NCI-H1694 (cell line): ENCODE measurements around the gene KANSL1L.

Experiments
- DNase-seq: peaks from one replicate; lab custom pipeline; 2025; lab: John Stamatoyannopoulos, UW

The KANSL1L gene

DNA sequence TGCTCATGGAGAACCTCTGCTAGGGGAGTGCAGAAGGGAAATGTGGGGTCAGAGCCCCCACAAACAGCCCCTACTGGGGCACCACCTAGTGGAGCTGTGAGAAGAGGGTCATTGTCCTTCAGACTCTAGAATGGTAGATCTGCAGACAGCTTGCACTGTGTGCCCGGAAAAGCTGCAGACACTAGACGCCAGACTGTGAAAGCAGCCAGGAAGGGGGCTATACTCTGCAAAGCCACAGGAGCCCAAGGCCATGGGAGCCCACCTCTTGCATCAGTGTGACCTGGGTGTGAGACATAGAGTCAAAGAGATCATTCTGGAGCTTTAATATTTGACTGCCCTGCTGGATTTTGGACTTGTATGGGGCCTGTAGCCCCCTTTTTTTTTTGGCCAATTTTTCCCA, 107.9 kb downstream of the KANSL1L start:
- DNase-seq: no peak

DNA sequence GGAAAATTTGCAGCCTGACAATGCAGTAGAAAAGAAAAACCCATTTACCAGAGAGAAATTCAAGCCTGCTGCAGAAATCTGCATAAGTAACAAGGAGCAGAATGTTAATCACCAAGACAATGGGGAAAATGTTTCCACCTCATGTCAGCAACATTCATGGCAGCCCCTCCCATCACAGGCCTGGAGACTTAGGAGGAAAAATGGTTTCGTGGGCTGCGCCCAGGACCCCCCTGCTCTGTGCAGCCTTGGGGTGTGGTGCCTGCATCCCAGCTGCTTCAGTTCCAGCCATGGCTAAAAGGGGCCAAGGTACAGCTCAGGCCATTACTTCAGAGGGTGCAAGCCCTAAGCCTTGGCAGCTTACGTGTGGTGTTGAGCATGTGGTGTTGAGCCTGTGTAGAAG, 115.4 kb downstream of the KANSL1L start:
- DNase-seq: no peak

DNA sequence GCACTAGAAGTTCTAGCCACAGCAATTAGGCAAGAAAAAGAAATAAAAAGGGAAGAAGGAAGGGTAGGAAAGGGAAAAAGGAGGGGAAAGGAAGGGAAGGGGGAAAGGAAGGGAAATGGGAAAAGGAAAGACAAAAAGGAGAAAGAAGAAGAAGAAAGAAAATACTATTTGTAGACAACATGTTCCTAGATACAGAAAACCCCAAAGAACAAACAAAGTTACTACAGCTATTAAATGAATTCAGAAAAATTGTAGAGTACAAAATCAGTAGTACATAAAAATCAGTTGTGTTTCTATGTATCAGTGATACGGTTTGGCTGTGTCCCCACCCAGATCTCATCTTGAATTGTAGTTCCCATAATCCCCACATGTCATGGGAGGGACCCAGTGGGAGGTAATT, 116.5 kb downstream of the KANSL1L start:
- DNase-seq: no peak

DNA sequence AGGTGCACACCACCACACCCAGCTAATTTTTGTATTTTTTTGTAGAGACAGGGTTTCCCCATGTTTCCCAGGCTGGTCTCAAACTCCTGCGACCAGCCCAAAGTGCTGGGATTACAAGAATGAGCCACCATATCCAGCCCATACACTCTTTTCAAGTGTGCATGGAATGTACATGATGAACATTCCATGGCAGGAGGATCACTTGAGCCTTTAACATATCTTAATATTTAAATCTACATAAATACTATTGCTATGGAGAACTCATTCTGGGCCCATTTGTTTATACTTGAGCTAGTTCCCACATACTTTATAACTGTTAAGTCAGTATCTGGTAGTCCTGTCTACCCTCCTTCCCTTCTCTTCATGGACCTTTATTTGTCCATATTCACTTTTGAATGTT, 120.3 kb downstream of the KANSL1L start:
- DNase-seq: no peak

DNA sequence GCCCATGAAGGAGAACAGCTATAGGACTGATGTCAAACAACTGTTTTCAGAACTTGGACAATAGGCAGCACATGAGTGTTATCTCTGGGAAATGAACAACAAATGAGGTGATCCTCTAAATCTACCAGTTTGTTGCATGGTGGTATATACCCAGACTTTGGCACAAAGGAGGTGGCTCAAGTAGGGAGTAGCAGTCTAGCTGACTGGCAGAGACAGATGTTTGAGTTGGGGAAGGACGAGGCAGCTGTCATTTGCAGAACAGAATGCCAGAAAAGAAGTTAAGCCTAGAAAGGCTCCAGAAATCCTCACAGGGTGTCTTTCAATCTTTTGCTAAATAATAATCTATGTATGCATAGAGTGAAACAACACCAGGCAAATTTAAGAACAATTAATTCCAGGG, 121.4 kb downstream of the KANSL1L start:
- no peak for DNase-seq

DNA sequence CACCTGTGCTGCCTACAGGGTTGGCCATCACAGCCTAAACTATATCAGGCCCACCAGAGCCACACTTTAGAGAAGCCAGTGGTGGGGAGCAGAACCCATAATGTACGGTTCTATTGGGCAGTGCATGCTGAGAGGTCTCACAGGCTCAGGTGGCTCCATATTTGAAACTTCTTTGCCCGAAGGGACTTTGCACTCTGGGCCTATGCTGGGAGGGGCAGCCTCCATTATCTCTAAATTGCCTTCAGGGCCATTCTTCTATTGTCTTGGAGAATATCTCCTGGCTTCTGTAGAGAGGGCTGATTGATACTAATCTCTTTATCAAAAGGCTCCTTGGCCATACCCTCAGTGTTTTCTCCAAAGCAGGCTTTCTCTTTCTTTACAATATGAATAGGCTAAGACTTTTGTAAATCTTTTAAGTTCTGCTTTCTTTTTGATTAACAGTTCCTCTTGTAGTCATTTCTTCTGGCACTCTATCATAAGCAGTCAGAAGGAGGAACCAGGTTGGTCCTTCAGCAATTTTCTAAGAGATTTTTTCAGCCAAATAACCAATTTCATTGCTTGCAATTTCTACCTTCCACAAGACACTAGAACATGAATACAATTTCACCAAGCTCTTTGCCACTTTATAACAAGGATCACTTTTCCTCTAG, 124.2 kb downstream of the KANSL1L start:
- DNase-seq: no peak

DNA sequence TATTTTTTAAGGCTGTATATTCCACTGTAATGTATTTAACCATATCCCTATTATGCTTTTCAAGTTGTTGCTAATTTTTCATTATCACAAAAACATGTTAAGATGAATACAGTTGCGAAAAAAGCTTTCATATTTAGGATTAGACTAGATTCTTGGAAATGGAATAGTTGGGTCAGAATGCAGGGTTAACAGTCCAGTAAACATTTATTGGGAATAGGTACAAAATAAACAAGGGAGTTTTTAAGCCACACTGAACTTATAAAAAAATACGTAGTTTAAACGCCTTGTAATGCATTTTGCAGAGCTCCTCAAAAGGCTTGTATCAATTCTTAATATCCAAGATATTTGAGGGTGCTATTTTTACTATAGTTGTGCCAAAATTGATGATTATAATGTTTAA, 133.1 kb downstream of the KANSL1L start:
- no peak for DNase-seq

DNA sequence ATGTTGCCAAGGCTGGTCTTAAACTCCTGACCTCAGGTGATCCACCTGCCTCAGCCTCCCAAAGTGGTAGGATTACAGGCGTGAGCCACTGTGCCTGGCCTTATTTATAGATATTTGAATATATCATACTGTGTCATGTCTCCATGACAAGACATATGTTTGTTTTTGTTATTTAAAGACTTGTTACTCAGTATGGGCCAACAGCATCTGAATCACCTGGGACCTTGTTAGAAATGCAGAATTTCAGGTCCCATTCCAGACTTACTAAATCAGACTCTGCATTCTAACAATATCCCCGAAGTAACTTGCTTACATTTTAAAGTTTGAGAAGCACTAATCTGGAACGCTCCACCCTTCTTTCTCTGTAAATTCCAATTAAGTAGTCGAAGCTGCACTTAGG, 135.5 kb downstream of the KANSL1L start:
- no peak for DNase-seq

DNA sequence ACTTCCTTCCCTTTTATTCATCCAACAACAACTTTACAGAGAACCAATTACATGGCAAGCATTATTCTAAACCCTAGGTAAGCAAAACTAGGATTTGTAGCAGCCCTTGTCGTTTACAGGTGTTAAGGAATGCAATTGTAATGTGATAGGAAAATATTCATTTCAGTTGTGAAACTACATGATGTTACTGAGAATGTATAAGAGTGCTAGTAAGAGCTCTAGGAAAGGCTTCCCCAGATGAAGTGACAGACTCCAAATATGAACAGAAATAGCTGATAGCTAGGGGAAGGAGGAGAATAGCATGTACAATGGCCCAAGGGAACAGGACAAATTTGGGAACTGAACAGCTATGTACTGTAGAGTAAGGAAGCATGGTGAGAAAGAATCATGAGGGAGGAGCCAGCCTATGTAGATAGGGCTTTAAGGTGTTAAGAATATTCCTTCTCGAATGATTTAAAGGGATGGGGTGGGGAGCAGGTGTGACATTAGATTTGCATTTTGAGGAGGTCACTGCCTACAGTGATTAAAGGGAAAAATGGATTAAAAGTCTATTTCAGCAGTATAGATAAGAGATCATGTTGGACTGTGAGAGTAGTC, 137.0 kb downstream of the KANSL1L start:
- no peak for DNase-seq

DNA sequence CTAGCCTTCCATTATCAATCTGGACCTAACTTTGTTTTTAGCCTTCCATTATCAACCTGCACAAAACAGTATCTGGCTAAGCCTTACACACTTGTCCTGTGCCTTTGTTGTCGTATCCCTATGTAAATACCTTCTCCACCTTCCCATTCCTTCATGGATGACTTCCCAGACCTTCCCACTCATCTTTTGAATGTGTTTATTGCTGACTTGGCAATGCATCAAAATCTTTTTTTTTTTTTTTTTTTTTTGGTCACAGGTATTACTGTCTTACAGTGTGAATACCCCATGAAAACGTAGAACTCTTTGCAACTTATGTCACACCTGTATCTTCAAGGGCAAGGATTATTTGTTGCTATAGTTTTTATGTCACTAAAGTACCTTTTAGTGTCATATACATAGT, 143.0 kb downstream of the KANSL1L start:
- no peak for DNase-seq

DNA sequence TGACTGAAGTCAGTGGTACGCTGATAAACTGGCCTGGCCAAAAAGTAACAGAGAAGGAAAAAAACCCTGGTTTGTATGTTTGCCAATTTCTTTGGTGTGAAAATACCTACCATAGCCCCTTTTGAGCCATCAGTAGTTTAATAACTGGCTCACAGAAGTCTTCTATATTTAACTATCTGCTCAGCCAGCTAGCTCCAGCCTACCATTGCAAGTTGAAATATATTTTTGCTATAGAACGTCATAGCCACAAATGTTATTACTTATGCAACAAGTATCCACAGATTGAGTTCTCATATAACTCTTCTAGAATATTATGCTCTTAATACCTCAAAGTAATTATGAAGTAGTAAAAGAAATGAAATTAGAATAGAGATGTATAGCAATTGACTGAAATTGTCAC, 143.6 kb downstream of the KANSL1L start:
- DNase-seq: no peak

DNA sequence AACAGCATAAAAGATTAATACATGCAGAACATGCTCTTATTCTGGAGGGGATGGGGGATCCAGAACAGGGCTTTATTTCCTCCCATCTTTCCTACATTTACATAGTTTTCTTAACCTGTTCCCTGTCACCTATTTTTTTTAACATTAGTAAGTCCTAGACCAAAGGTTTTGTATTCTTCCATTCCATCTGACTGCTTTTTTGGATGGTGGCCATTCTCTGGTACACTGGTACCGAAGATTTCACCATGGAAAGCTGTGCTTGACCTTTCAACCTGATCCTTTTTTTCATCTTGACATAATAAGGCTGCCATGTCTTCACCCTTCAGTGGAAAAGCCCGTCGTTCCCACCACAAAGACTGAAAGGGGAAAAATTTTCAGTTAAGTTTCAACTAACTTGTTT, 148.4 kb downstream of the KANSL1L start:
- DNase-seq: no peak

DNA sequence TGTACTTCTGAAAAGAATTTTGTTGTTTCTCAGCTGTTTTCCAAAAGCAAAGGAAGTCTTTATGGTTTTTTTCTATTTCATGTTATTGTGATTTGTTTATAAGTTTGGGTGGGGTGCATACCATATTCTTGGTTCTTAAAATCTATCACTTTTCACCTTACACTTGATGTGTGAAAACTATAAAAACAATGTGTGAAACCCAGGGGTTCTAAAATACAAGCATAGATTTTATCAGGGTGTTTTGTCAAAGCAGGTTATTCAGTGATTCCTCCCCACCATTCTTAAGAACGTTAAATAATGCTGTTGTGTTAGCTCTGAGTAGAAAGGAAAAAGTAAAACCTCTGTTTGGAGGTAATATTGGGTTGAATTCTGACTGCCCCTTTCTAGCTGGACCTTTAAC, 151.1 kb downstream of the KANSL1L start:
- no peak for DNase-seq

DNA sequence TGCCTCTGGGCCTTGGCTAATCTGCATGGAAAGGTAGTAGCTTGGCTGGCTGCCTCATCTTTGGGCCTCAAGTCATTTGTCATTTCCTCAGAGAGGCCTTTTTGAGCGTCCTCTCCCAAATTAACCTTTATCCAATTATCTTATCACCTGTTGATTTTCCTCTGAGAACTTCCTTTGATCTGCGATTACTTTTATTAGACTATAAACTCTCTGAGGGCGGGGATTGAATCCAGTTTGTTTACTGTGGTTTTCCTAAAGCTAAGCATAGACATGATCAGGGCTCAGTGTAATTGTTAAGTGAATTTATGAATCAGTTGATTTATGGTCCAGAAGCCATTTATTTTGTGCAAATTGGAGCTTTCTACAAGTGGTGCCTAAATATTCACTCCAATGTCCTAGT, 161.3 kb downstream of the KANSL1L start:
- DNase-seq: no peak

DNA sequence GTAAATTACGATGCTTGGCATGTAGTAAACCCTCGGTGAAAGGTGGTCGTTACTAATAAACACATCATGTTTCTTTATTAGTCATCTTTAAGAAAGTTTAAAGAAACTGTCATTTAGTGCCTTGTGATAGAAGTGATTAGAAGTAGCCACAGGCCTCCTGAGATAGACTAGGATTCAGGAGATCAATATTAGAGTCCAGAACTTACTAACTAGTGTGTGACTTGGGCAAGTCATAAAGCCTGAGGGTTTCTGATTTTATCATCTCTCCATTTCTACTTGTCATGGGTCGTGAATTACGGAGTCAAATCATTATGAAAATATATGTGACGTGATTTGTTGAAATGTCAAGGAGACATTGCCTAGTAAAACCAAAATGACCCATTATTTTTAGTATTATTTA, 162.1 kb downstream of the KANSL1L start:
- no peak for DNase-seq

DNA sequence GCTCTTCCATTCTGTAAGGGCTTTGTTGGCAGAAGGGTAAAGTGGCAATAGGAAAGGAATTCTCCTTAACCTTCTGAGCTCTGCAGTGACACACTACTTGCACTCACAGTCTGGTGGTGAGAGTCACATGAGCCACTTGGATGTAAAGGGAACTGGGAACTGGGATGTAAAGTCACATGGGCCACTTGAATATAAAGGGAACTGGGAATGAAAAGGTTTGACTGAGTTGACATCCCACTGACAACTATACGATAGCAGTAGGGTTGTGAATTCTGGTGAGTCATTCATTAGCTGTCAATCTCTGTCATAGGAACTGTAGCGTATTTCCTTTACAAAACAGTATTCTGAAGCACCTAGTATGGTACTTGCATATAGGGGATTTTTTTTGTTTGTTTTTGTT, 163.3 kb downstream of the KANSL1L start:
- DNase-seq: no peak

DNA sequence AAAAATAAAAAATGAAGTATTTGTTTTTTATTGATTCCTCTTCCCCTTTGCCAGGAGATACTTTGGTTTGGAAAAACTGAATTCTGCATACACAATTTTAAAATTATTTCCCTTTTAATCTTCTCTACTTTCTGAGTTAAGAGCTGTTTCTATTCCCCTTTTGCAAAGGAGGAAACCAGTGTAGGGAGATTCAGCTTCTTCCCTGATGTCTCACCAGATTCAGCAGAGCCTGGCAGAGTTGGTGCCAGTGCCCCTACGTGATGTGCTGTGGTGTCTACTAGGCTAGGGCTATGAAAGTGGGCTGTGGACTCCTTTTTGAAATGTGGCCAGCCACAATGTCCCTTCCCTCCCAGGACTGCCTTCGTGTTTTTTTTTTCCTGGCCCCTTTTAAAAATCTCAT, 166.3 kb downstream of the KANSL1L start:
- no peak for DNase-seq

DNA sequence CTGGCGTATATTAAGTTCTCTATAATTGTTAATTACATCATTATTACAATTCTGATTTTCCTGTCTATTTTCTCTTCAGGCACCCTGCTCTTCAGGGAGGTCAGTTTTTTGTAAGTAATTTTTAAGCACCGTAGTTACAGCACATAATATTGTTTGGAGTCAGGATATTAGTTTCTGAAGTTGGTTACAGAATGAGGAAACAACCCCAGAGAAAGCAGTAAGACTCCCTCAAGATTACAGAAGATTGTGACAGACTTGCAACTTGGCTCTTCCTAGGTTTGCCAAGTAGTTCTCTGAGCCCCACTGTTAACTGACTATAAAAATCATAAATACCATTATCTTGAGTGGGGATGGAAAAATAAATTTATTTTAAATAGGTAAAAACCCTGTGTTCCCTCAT, 167.8 kb downstream of the KANSL1L start:
- DNase-seq: no peak

DNA sequence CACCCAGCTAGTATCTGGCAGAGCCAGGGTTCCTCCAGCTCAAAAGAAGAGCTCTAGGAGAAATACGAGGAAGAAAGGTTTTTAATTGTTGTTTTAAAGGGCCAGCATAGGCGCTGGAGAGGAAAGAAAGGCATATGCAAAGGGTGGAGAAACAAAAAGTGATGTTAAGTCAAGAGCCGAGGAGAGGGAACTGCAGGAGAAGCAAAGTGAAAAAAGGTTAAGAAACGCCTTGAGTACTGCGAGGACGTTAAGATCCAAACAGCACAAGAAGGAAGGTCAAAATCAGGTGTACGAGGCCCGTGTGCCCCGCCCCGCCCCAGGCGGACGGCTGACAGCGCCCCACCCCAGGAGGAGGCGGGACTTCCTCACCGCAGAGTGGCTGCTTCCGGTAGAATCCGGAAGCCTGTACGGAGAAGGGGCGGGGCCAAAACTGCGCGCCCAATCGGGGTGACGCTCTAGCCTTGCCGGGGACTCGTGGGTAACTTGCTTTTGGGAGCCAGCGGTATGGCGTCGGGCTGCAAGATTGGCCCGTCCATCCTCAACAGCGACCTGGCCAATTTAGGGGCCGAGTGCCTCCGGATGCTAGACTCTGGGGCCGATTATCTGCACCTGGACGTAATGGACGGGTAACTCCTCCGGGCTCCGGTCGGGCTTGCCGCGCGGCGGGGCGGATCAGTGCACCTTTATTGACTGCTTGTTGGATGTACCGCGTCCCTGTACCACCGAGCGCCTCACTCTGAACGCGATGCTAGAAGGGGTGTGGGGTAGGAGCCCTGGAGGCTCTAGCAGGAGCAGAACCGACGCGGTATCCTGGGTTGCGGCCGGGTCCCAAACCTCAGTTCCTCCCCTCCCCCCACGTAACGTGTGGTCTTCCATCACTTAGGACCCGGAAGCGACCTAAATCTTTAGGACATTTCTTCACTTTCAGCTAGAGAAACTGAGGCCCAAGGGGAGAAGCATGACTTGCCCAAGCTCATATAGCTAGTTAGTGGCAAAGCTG, 168.8 kb downstream of the KANSL1L start, which contains the start of gene RPE:
Gene RPE (plus strand): TSS at position 481 of the 1,000 bp plus-strand sequence. CDS start 24 bp downstream, at position 505.
- peak; percentile 94 for DNase-seq

DNA sequence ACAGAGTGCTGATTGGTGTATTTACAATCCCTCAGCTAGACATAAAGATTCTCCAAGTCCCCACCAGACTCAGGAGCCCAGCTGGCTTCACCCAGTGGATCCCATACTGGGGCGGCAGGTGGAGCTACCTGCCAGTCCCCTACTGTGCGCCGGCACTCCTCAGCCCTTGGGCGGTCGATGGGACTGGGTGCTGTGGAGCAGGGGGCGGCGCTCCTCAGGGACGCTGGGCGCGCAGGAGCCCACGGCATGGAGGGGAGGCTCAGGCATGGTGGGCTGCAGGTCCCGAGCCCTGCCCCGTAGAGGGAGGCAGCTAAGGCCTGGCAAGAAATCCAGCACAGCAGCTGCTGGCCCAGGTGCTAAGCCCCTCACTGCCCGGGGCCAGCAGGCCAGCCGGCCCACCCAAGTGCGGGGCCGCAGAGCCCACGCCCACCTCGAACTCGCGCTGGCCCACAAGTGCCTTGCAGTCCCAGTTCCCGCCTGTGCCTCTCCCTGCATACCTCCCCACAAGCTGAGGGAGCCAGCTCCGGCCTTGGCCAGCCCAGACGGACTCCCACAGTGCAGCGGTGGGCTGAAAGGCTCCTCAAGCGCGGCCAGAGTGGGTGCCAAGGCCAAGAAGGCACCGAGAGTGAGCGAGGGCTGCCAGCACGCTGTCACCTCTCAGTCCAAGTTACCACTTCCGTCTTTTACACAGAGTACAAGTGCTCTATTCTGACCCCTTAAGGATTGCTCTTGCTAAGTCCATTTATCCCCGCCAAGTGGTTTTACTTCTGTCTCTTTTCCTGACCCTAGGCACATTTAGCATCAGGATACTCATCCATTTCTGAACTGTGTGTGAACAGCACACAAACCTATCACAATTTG, 170.5 kb downstream of the KANSL1L start:
- no peak for DNase-seq

DNA sequence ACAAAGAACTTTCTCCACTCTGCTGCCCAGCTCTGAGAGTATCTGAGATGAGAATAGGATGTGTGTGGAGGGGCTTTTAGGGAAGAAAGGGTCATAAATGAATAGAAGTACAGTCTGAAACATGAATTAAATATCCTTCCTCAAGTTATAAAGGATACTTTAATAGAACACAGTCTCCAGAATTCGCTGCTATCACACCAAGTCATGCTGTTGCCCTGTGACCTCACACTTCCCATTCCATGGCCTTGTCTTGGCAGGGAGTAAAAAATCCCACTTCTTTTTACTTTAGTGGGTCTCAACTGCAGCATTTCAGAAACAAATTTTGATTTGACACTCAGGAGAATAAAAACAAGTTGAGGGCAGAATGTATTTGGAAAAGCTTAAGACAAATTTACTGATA, 172.6 kb downstream of the KANSL1L start:
- DNase-seq: no peak

DNA sequence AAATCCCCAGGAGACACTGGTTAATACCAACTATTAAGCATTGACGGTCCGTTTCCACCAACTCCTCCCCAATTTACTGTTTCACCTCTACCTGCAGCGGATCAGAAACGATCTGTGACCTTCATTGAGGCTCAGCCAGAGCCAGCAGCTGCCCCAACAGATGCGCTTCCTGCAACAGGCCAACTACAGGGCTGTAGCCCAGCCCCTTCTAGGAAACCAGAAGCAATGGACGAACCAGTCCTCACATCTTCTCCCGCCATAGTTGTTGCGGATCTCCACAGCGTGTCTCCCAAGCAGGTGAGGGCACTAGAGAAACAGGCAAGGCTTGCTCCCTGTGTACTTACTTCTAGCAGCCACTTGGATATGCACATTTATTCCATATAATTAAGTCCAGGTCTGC, 177.2 kb downstream of the KANSL1L start:
- DNase-seq: no peak
